Neural progenitor cell (in vitro differentiated cells): Measurements from ENCODE around the gene EID3.

Source experiments
- EZH2 ChIP-seq: fragments of 200-600 bp; sonication (generic); IDR thresholded peaks from 2 replicates; pipeline ENCODE4 v1.6.1; 2017; ENCODE audit warnings: antibody characterized with exemption, mild to moderate bottlenecking, moderate library complexity
- TF ChIP-seq, protein P1 (sequence below): fragments of 200-600 bp; sonication (generic); IDR thresholded peaks from 2 replicates; pipeline ENCODE4 v1.5.1; 2017; ENCODE audit warnings: antibody characterized with exemption, mild to moderate bottlenecking

DNA sequence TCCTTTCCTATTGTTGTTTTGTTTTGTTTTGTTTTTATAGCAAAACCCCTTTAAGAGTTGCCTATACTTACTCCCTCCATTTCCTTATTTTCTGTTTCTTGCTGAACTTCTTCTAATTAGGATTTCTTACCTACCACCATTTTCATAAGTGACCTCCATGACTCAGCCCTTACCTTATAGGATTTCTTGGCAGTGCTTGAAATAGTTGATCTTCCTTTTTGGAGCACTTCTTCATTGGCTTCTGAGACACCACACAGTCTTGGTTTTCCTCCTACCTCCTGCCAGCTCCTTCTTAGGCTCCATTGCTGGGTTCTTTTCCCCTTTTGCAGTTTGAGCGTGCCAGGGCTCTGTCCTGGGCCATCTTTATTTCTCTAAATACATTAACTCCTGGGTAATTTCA lies 23.4 kb upstream of the EID3 start:
- TF ChIP-seq, protein P1, sequence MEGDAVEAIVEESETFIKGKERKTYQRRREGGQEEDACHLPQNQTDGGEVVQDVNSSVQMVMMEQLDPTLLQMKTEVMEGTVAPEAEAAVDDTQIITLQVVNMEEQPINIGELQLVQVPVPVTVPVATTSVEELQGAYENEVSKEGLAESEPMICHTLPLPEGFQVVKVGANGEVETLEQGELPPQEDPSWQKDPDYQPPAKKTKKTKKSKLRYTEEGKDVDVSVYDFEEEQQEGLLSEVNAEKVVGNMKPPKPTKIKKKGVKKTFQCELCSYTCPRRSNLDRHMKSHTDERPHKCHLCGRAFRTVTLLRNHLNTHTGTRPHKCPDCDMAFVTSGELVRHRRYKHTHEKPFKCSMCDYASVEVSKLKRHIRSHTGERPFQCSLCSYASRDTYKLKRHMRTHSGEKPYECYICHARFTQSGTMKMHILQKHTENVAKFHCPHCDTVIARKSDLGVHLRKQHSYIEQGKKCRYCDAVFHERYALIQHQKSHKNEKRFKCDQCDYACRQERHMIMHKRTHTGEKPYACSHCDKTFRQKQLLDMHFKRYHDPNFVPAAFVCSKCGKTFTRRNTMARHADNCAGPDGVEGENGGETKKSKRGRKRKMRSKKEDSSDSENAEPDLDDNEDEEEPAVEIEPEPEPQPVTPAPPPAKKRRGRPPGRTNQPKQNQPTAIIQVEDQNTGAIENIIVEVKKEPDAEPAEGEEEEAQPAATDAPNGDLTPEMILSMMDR: no peak
- no peak for TF ChIP-seq EZH2
